HepG2 (cell line): Measurements from ENCODE around the gene BBS9. TPM values are rescaled to one million over a fixed set of nuclear protein-coding genes. Genes with fewer than 3 reads are reported as not detected.
A peak's percentile ranks its signal among the peaks of the same experiment; 100 is the strongest.

Experiments
- ARID3A ChIP-seq: IDR thresholded peaks from 2 replicates; pipeline ENCODE4 v1.6.1; 2012; ENCODE audit warnings: low read depth, low read length, improper control_type of control experiment
- CTCF ChIP-seq: sonication (generic); formaldehyde crosslinking; IDR thresholded peaks from 2 replicates; pipeline ENCODE4 v1.5.0; 2020; ENCODE audit warnings: mild to moderate bottlenecking, missing genetic modification reagents, moderate library complexity
- E2F2 ChIP-seq: sonication (generic); formaldehyde crosslinking; IDR thresholded peaks from 2 replicates; pipeline ENCODE4 v1.4.0; 2020; ENCODE audit warnings: missing genetic modification reagents, borderline replicate concordance
- ERF ChIP-seq: IDR thresholded peaks from 2 replicates; pipeline ENCODE4 v1.6.1; 2018; ENCODE audit warnings: missing biosample characterization, missing genetic modification reagents
- FOXK1 ChIP-seq: sonication (generic); formaldehyde crosslinking; IDR thresholded peaks from 2 replicates; pipeline ENCODE4 v1.4.0; 2020; ENCODE audit warnings: low read depth, missing genetic modification reagents, borderline replicate concordance
- GATAD2A ChIP-seq: IDR thresholded peaks from 2 replicates; pipeline ENCODE4 v1.6.1; 2016
- HDAC1 ChIP-seq: sonication (generic); formaldehyde crosslinking; IDR thresholded peaks from 2 replicates; pipeline ENCODE4 v1.5.1; 2020; ENCODE audit warnings: mild to moderate bottlenecking, missing genetic modification reagents
- HDAC2 ChIP-seq: sonication (generic); formaldehyde crosslinking; IDR thresholded peaks from 2 replicates; pipeline ENCODE4 v1.4.0; 2020; ENCODE audit warnings: missing genetic modification reagents
- HNRNPLL ChIP-seq: fragments of 200-400 bp; formaldehyde crosslinking; IDR thresholded peaks from 2 replicates; pipeline ENCODE4 v1.6.1; 2017; ENCODE audit warnings: mild to moderate bottlenecking, low read depth, low read length; ENCODE audit not compliant: poor library complexity, severe bottlenecking
- JARID2 ChIP-seq: sonication (generic); formaldehyde crosslinking; IDR thresholded peaks from 2 replicates; pipeline ENCODE4 v1.8.1; 2023; ENCODE audit warnings: missing genetic modification reagents, inconsistent platforms; ENCODE audit not compliant: insufficient replicate concordance
- KDM6A ChIP-seq: IDR thresholded peaks from 2 replicates; pipeline ENCODE4 v1.6.1; 2016; ENCODE audit warnings: low read depth
- LCORL ChIP-seq, 2 experiments: fragments of 450-650 bp in 1 of 2; sonication (generic) in 1 of 2; formaldehyde crosslinking in 1 of 2; IDR thresholded peaks; 2 replicates each; pipeline versions ENCODE4 v1.5.0 to v1.6.1; 2017 to 2020; ENCODE audit warnings: antibody characterized with exemption in 1 of 2, missing genetic modification reagents in 1 of 2
- NR2C2 ChIP-seq: sonication (generic); formaldehyde crosslinking; IDR thresholded peaks from 2 replicates; pipeline ENCODE4 v1.4.0; 2020; ENCODE audit warnings: missing genetic modification reagents, mild to moderate bottlenecking, moderate library complexity, borderline replicate concordance
- PHF21A ChIP-seq: sonication (generic); formaldehyde crosslinking; IDR thresholded peaks from 2 replicates; pipeline ENCODE4 v1.5.0; 2020; ENCODE audit warnings: mild to moderate bottlenecking, missing genetic modification reagents
- PITX1 ChIP-seq: sonication (generic); formaldehyde crosslinking; IDR thresholded peaks from 2 replicates; pipeline ENCODE4 v1.5.1; 2020; ENCODE audit warnings: mild to moderate bottlenecking, missing genetic modification reagents
- POGZ ChIP-seq: sonication (generic); formaldehyde crosslinking; IDR thresholded peaks from 2 replicates; pipeline ENCODE4 v1.4.0; 2020; ENCODE audit warnings: mild to moderate bottlenecking, missing genetic modification reagents
- PPARG ChIP-seq: conservative IDR thresholded peaks from 2 replicates; pipeline ENCODE4 v1.6.1; 2016; ENCODE audit warnings: missing biosample characterization, missing genetic modification reagents
- PRDM4 ChIP-seq: sonication (generic); formaldehyde crosslinking; IDR thresholded peaks from 2 replicates; pipeline ENCODE4 v1.9.0; 2021; ENCODE audit warnings: missing genetic modification reagents, borderline replicate concordance
- SMC3 ChIP-seq: IDR thresholded peaks from 2 replicates; pipeline ENCODE4 v1.6.1; 2011; ENCODE audit warnings: low read length, improper control_type of control experiment
- SOX5 ChIP-seq: IDR thresholded peaks from 2 replicates; pipeline ENCODE4 v1.6.1; 2016; ENCODE audit warnings: borderline replicate concordance
- TAF1 ChIP-seq: sonication (generic); formaldehyde crosslinking; IDR thresholded peaks from 2 replicates; pipeline ENCODE4 v1.4.0; 2020; ENCODE audit warnings: missing genetic modification reagents
- TARDBP ChIP-seq: sonication (generic); formaldehyde crosslinking; IDR thresholded peaks from 2 replicates; pipeline ENCODE4 v1.8.0; 2022; ENCODE audit warnings: mild to moderate bottlenecking, missing genetic modification reagents
- ZNF547 ChIP-seq: sonication (generic); formaldehyde crosslinking; IDR thresholded peaks from 2 replicates; pipeline ENCODE4 v1.5.1; 2020; ENCODE audit warnings: mild to moderate bottlenecking, missing genetic modification reagents
- ZNF614 ChIP-seq: IDR thresholded peaks from 2 replicates; pipeline ENCODE4 v1.6.1; 2018; ENCODE audit warnings: missing biosample characterization, missing genetic modification reagents, inconsistent platforms, borderline replicate concordance
- ZNF629 ChIP-seq: sonication (generic); formaldehyde crosslinking; conservative IDR thresholded peaks from 2 replicates; pipeline ENCODE4 v1.5.0; 2020; ENCODE audit warnings: missing genetic modification reagents
- ZNF878 ChIP-seq: sonication (generic); formaldehyde crosslinking; IDR thresholded peaks from 2 replicates; pipeline ENCODE4 v1.8.1; 2023; ENCODE audit warnings: mild to moderate bottlenecking, missing genetic modification reagents, moderate library complexity
- polyA plus RNA-seq, 8 experiments: library from polyadenylated mRNA; depleted of rRNA in 3 of 8; stranded (reverse) in 7 of 8; unstranded in 1 of 8; fragments of >200 nt; fragmentation: Illumina TruSeq in 4 of 8; extraction: Trizol in 4 of 8; gene quantifications; 2 replicates each; pipeline versions ENCODE4 v1.2.1 to v1.2.3, GENCODE V29; 2011 to 2016; ENCODE audit warnings: low read depth in 4 of 8, missing spikeins in 1 of 8, mixed read lengths in 1 of 8; ENCODE audit not compliant: insufficient read depth in 1 of 8
- total RNA-seq, 5 experiments: library from RNA; depleted of rRNA; stranded (reverse); fragments of >200 nt; fragmentation: Illumina TruSeq; extraction: Trizol; gene quantifications; 2 replicates each; pipeline ENCODE4 v1.2.3, GENCODE V29; 2016; ENCODE audit warnings: low read depth in 1 of 5

Gene BBS9
- total and polyA plus RNA-seq, 2 of the 13 experiments (the other 11 are each of a cell fraction or from before 2014, with no cell fraction given) = 5.1 to 7.8 TPM

- no peak for TF ChIP-seq E2F2 (CRISPR knock-in tag)
- no peak for TF ChIP-seq ZNF878 (CRISPR knock-in tag)
- peak; percentile 85; the same call in 1 of the 2 replicates for TF ChIP-seq ZNF614 (CRISPR knock-in tag)
- TF ChIP-seq JARID2 (CRISPR knock-in tag) = no peak
- peak; percentile 78 for TF ChIP-seq PPARG (CRISPR knock-in tag)
- peak; percentile 79 for TF ChIP-seq HDAC1
- TF ChIP-seq KDM6A (CRISPR knock-in tag) = peak; percentile 89
- peak; percentile 64; the same call in 1 of the 2 replicates for TF ChIP-seq PHF21A
- peak; percentile 90 for TF ChIP-seq POGZ (CRISPR knock-in tag)
- TF ChIP-seq ARID3A = peak; percentile 78
- TF ChIP-seq PITX1 (CRISPR knock-in tag) = peak; percentile 92
- 0 out of 2 replicates have a peak, but pooled peaks have one; percentile 12 for TF ChIP-seq LCORL (IDR thresholded peaks at IDR 0.05)
- 0 out of 2 replicates have a peak, but pooled peaks have one; percentile 38 for TF ChIP-seq LCORL (CRISPR knock-in tag; IDR thresholded peaks at IDR 0.05)
- TF ChIP-seq PRDM4 (CRISPR knock-in tag) = no peak
- TF ChIP-seq HDAC2 (CRISPR knock-in tag) = peak; percentile 87
- peak; percentile 98 for TF ChIP-seq SOX5
- peak; percentile 77 for TF ChIP-seq NR2C2
- TF ChIP-seq SMC3 = no peak
- TF ChIP-seq CTCF (CRISPR knock-in tag) = peak; percentile 14; the same call in 1 of the 2 replicates
- TF ChIP-seq ZNF629 (CRISPR knock-in tag) = peak; percentile 67
- TF ChIP-seq ZNF547 (CRISPR knock-in tag) = no peak
- peak; percentile 93 for TF ChIP-seq GATAD2A (CRISPR knock-in tag)
- TF ChIP-seq TARDBP (CRISPR knock-in tag) = peak; percentile 83
- TF ChIP-seq TAF1 (CRISPR knock-in tag) = no peak
- TF ChIP-seq FOXK1 (CRISPR knock-in tag) = 0 out of 2 replicates have a peak, but pooled peaks have one; percentile 53
- TF ChIP-seq ERF = peak; percentile 52; the same call in 1 of the 2 replicates
- TF ChIP-seq HNRNPLL = no peak
These were observed 86.6 kb downstream of the BBS9 start (continued) for GRCh38 chr7:33215992-33216391.
